Liver (tissue), 3 donors: Measurements from ENCODE around the gene FRMD4A.

Source experiments
- FOXA1 ChIP-seq: IDR thresholded peaks from 2 replicates; pipeline ENCODE4 v1.6.1; 2016; ENCODE audit warnings: antibody characterized with exemption
- GABPA ChIP-seq, 2 donors: IDR thresholded peaks in 1 of 2; conservative IDR thresholded peaks in 1 of 2; 2 replicates each; pipeline ENCODE4 v1.6.1; 2016; ENCODE audit warnings: antibody characterized with exemption in 2 of 2, mild to moderate bottlenecking in 1 of 2, moderate library complexity in 1 of 2
- RAD21 ChIP-seq, 2 donors: IDR thresholded peaks; 2 replicates each; pipeline ENCODE4 v1.6.1; 2016; ENCODE audit warnings: antibody characterized with exemption in 2 of 2, mild to moderate bottlenecking in 2 of 2
- TAF1 ChIP-seq: conservative IDR thresholded peaks from 2 replicates; pipeline ENCODE4 v1.6.1; 2016; ENCODE audit warnings: antibody characterized with exemption, mild to moderate bottlenecking
- YY1 ChIP-seq: IDR thresholded peaks from 2 replicates; pipeline ENCODE4 v1.6.1; 2016; ENCODE audit warnings: antibody characterized with exemption, mild to moderate bottlenecking
- TF ChIP-seq, protein P1 (sequence below): fragments of 150-350 bp; IDR thresholded peaks from 2 replicates; pipeline ENCODE4 v1.5.1; 2017; ENCODE audit warnings: improper control_type of control experiment, low read depth, low read length; ENCODE audit not compliant: missing input control
- TF ChIP-seq, protein P2 (sequence below): IDR thresholded peaks from 2 replicates; pipeline ENCODE4 v1.6.1; 2016; ENCODE audit warnings: antibody characterized with exemption
- TF ChIP-seq, protein P3 (sequence below): IDR thresholded peaks from 2 replicates; pipeline ENCODE4 v1.6.1; 2016; ENCODE audit warnings: antibody characterized with exemption
- TF ChIP-seq, protein P4 (sequence below): IDR thresholded peaks from 2 replicates; pipeline ENCODE4 v1.6.1; 2016; ENCODE audit warnings: antibody characterized with exemption
- donor health status: healthy.
- donor health status: healthy.

DNA sequence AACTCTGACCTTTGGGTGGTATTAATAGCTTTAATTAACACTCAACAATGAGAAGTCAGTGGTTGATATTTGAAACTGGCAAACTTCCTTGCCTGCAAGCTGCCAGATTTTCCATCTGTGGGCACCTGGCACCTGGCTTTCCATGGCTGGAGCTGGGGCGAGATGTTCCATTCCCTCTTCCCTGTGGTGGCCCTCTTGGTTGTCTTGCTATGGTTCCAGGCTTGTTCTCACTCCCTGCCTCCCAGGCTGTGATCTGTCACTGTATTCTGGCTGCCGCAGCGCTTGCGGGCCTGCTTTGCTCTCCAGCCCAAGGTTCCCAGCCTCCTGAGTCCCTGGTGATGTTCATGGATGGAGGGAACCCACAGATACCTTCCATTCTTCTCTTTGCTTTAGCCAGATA lies 201.0 kb downstream of the FRMD4A start:
- TF ChIP-seq, protein P1, sequence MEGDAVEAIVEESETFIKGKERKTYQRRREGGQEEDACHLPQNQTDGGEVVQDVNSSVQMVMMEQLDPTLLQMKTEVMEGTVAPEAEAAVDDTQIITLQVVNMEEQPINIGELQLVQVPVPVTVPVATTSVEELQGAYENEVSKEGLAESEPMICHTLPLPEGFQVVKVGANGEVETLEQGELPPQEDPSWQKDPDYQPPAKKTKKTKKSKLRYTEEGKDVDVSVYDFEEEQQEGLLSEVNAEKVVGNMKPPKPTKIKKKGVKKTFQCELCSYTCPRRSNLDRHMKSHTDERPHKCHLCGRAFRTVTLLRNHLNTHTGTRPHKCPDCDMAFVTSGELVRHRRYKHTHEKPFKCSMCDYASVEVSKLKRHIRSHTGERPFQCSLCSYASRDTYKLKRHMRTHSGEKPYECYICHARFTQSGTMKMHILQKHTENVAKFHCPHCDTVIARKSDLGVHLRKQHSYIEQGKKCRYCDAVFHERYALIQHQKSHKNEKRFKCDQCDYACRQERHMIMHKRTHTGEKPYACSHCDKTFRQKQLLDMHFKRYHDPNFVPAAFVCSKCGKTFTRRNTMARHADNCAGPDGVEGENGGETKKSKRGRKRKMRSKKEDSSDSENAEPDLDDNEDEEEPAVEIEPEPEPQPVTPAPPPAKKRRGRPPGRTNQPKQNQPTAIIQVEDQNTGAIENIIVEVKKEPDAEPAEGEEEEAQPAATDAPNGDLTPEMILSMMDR: no peak
- TF ChIP-seq RAD21 (IDR thresholded peaks at IDR 0.05) (no peak), TAF1 (no peak), GABPA (IDR thresholded peaks at IDR 0.05 in 1 of 2, conservative IDR thresholded peaks at IDR 0.05 in 1 of 2) (no peak), YY1 (no peak), FOXA1 (no peak)
- TF ChIP-seq, protein P2, sequence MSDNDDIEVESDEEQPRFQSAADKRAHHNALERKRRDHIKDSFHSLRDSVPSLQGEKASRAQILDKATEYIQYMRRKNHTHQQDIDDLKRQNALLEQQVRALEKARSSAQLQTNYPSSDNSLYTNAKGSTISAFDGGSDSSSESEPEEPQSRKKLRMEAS: no peak
- TF ChIP-seq, protein P3, sequence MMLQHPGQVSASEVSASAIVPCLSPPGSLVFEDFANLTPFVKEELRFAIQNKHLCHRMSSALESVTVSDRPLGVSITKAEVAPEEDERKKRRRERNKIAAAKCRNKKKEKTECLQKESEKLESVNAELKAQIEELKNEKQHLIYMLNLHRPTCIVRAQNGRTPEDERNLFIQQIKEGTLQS: no peak
- TF ChIP-seq, protein P4, sequence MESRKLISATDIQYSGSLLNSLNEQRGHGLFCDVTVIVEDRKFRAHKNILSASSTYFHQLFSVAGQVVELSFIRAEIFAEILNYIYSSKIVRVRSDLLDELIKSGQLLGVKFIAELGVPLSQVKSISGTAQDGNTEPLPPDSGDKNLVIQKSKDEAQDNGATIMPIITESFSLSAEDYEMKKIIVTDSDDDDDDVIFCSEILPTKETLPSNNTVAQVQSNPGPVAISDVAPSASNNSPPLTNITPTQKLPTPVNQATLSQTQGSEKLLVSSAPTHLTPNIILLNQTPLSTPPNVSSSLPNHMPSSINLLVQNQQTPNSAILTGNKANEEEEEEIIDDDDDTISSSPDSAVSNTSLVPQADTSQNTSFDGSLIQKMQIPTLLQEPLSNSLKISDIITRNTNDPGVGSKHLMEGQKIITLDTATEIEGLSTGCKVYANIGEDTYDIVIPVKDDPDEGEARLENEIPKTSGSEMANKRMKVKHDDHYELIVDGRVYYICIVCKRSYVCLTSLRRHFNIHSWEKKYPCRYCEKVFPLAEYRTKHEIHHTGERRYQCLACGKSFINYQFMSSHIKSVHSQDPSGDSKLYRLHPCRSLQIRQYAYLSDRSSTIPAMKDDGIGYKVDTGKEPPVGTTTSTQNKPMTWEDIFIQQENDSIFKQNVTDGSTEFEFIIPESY: no peak
